SK-N-MC (cell line): ENCODE measurements around the gene TSPAN2.

Experiments
- DNase-seq: peaks from one replicate; pipeline ENCODE4 v3.0.0-alpha.2; 2011; ENCODE audit warnings: low read depth, low spot score
- H3K27ac ChIP-seq: fragments of 200-600 bp; sonication (generic); 2 replicates; pipeline ENCODE4 v1.5.1; 2016; ENCODE audit warnings: mixed run types
- H3K36me3 ChIP-seq: fragments of 200-600 bp; sonication (generic); 2 replicates; pipeline ENCODE4 v1.6.1; 2017; ENCODE audit warnings: antibody characterized with exemption, low read length, mixed read lengths; ENCODE audit not compliant: insufficient read depth
- H3K4me3 ChIP-seq: fragments of 200-600 bp; sonication (generic); 2 replicates; pipeline ENCODE4 v1.5.1; 2016
- H3K9ac ChIP-seq: fragments of 200-600 bp; sonication (generic); 2 replicates; pipeline ENCODE4 v1.8.0; 2017; ENCODE audit warnings: mixed run types, mixed read lengths; ENCODE audit not compliant: insufficient read length
- H3K9me3 ChIP-seq: fragments of 200-600 bp; sonication (generic); 2 replicates; pipeline ENCODE4 v1.6.1; 2017; ENCODE audit warnings: low read depth, mild to moderate bottlenecking, antibody characterized with exemption, low read length, moderate library complexity, mixed read lengths
- EZH2 ChIP-seq: fragments of 200-600 bp; sonication (generic); IDR thresholded peaks from one replicate; pipeline ENCODE4 v1.6.1; 2017; ENCODE audit warnings: antibody characterized with exemption
- FOXP2 ChIP-seq: optimal IDR thresholded peaks from 2 replicates; pipeline ENCODE3; 2011; ENCODE audit warnings: mild to moderate bottlenecking, moderate library complexity; ENCODE audit not compliant: insufficient read depth; ENCODE audit errors: extremely low read length, control extremely low read depth
- POLR2AphosphoS5 ChIP-seq: IDR thresholded peaks from 2 replicates; pipeline ENCODE4 v1.6.1; 2012; ENCODE audit warnings: mild to moderate bottlenecking, low read depth, low read length, borderline replicate concordance

TSPAN2 gene

DNA sequence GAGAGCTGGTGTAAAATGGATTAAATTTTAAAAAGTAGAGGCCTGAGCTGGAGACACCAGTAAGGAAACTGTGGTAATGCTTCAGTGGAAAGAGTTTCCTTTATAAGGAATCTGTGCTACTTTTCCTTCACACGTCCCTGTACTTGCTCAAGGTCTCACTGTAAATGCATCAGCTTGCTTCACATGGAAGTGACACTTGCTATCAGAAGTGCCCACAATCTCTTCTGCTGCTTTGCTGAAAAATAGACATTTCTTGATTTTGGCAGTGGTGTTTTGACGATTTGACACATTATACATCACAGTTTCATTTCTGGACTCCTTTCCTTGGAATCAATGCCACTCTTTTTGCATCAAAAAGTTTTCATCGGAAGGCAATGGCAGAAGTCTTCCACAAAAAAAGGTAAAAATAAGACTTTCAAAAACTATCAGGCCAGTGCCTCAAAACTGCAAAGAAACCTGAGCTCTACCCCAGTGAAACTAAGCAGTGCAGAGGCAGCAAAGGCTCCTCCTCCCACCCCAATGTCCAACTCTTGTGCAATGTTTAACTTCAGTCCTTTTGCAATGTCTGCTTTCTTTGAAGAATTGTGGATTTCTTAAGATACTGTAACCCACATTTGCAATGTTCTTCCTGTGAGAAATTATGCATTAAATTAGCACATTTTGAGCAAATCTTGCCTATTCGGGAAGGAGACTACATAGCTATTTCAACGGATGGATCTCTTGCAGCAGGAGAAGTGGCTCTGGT is 18.4 kb upstream of the TSPAN2 start:
- no peak for TF ChIP-seq POLR2AphosphoS5
- no peak for TF ChIP-seq FOXP2
- TF ChIP-seq EZH2: no peak
- H3K36me3 ChIP-seq: no peaks in the 10 kb centered on the region
- no peaks in the 10 kb centered on the region for H3K9me3 ChIP-seq
- no peak overlapping the region for H3K9ac ChIP-seq
- H3K27ac ChIP-seq: no peak overlapping the region
- no peak overlapping the region for H3K4me3 ChIP-seq
- no peak for DNase-seq

- Histone ChIP-seq H3K36me3 (no peaks in the 10 kb centered on the region), H3K9ac (no peak overlapping the region), H3K4me3 (no peak overlapping the region), H3K27ac (no peak overlapping the region), H3K9me3 (no peaks in the 10 kb centered on the region)
- TF ChIP-seq EZH2 (no peak), FOXP2 (no peak)
- DNase-seq: no peak
Measured at GRCh38 chr1:115105831-115106230, 16.5 kb upstream of the TSPAN2 start.

GRCh38 chr1:115099693-115100050 is 10.4 kb upstream of the TSPAN2 start:
- Histone ChIP-seq H3K36me3 (no peaks in the 10 kb centered on the region), H3K27ac (no peak overlapping the region), H3K9me3 (no peaks in the 10 kb centered on the region), H3K9ac (no peak overlapping the region), H3K4me3 (no peak overlapping the region)
- no peak for DNase-seq
- TF ChIP-seq POLR2AphosphoS5: no peak
- TF ChIP-seq EZH2: no peak
- no peak for TF ChIP-seq FOXP2

DNA sequence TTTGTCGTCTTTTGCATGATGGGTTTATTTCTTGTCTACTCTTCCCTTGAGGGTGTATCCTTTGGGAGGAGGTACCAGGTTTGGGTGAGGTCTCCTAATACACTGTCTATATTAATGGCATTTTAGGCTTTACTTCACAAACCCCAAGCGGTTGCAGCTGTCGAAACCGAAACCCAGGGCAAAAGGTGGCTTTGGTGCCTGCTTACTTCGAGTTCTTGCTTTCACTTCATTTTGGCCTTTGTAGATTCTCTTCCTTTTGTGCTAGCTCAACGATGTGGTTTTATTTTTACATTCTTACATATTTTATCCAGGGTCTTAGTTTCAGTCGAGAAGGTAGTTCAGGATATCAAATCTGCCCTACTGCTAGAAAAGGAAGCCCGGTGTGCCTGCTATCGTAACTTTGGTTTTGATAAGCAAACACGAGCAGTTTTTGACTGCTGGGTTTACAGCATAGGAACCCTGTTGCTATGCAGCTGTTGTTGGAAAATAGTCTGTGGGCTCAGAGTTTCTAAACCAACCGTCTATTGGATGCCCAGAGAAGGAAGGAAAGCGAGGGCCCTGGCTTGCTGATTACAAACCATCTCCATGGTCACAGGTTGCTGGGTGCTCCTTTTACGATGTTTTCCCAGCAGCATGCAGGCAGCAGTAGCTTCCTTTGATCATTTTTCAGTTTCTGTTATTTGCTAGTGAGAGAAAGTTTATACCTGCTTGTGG is 9.8 kb upstream of the TSPAN2 start:
- no peak for DNase-seq
- Histone ChIP-seq H3K27ac (no peak overlapping the region), H3K9ac (no peak overlapping the region), H3K36me3 (no peaks in the 10 kb centered on the region), H3K4me3 (0 out of 2 replicates have a peak overlapping the region, but pooled peaks have one; percentile 15), H3K9me3 (no peaks in the 10 kb centered on the region)
- TF ChIP-seq FOXP2 (no peak), POLR2AphosphoS5 (no peak), EZH2 (no peak)

DNA sequence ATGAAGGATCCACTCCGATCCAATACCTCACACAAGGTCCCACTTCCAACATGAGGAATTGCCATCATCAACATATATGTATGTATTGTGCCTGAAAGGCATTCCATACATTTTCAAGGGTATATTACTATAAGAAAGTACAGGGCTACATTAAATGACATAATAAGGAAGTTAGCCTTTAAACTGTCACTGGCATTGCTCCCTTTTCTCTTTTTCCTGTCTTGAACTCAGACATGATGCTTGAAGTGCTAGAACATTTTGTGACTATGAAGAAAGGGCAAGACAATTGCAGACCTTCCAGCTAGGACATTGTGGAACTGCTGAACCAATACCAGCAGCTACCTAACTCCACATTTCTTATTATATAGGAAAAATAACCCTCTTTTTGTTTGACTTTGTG is 2.9 kb upstream of the TSPAN2 start:
- H3K36me3 ChIP-seq: no peaks in the 10 kb centered on the region
- no peaks in the 10 kb centered on the region for H3K9me3 ChIP-seq
- no peak overlapping the region for H3K27ac ChIP-seq
- H3K9ac ChIP-seq: no peak overlapping the region
- DNase-seq: no peak
- no peak overlapping the region for H3K4me3 ChIP-seq
- TF ChIP-seq FOXP2: no peak
- no peak for TF ChIP-seq POLR2AphosphoS5
- no peak for TF ChIP-seq EZH2

DNA sequence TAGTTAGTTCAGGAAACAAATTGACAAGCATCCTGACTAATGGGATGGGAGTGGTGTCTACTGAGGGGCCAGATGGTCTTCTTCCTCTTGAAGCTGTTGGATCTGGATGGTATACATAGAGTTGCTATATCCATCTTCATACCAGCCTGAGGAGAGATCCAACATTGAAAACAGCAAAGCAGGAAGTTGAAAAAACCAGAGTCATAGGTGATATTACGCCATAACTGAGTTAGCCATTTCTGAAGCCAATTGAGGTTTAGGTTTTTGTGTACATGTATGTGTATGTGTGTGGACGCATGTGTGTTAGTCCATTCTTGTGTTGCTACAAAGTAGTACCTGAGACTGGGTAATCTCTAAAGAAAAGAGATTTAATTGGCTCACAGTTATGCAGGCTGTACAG is 2.3 kb upstream of the TSPAN2 start:
- DNase-seq: no peak
- TF ChIP-seq EZH2 (no peak), POLR2AphosphoS5 (no peak), FOXP2 (no peak)
- Histone ChIP-seq H3K9me3 (no peaks in the 10 kb centered on the region), H3K36me3 (no peaks in the 10 kb centered on the region), H3K4me3 (no peak overlapping the region), H3K9ac (no peak overlapping the region), H3K27ac (no peak overlapping the region)

- TF ChIP-seq POLR2AphosphoS5 (no peak), EZH2 (no peak), FOXP2 (no peak)
- DNase-seq: no peak
- H3K9me3 ChIP-seq: no peaks in the 10 kb centered on the region
Measured at GRCh38 chr1:115090956-115091355, 1.7 kb upstream of the TSPAN2 start.

GRCh38 chr1:115090540-115090939 is 1.2 kb upstream of the TSPAN2 start:
- no peak overlapping the region for H3K4me3 ChIP-seq
- no peak overlapping the region for H3K27ac ChIP-seq
- no peak for DNase-seq
- H3K9me3 ChIP-seq: no peaks in the 10 kb centered on the region
- no peak for TF ChIP-seq FOXP2
- no peak for TF ChIP-seq POLR2AphosphoS5
- H3K36me3 ChIP-seq: no peaks in the 10 kb centered on the region
- H3K9ac ChIP-seq: no peak overlapping the region

More at GRCh38 chr1:115090956-115091355, 1.7 kb upstream of the TSPAN2 start:
- Histone ChIP-seq H3K9ac (no peak overlapping the region), H3K4me3 (no peak overlapping the region), H3K36me3 (no peaks in the 10 kb centered on the region), H3K27ac (no peak overlapping the region)

DNA sequence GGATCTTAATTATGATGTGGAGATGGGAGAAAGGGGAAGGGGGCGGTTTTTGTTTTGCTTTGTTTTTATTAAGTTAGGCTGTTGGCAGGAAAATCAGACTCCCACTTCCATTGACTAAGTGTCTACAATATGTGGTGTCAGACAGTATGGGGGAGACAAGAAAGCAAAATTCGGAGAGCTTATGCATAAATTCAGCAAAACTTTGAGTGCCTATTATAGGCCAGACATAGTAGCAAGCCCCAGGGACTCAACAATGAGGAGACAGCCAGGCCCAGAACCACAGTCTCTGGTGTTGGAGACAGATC is 835 bp upstream of the TSPAN2 start:
- no peak overlapping the region for H3K4me3 ChIP-seq
- no peak overlapping the region for H3K9ac ChIP-seq

More for the DNA sequence above, 835 bp upstream of the TSPAN2 start:
- H3K27ac ChIP-seq: no peak overlapping the region
- TF ChIP-seq POLR2AphosphoS5 (no peak), FOXP2 (no peak), EZH2 (no peak)
- no peaks in the 10 kb centered on the region for H3K9me3 ChIP-seq
- no peak for DNase-seq
- H3K36me3 ChIP-seq: no peaks in the 10 kb centered on the region
